SW480 (cell line): ENCODE results near the gene SCAPER.
"Not testable (repeated sequence)": the region's sequence is repeated elsewhere in the genome, so short reads cannot be mapped to it uniquely, and the experiment has no call there.

Experiments used
- DNase-seq: peaks from one replicate; pipeline ENCODE4 v3.0.0-alpha.2; 2016; ENCODE audit warnings: low spot score

Gene SCAPER

GRCh38 chr15:76772776-76773175 is 132.4 kb downstream of the SCAPER start:
- DNase-seq = no peak

- DNase-seq = no peak
These were observed 141.1 kb downstream of the SCAPER start for GRCh38 chr15:76764004-76764403.

GRCh38 chr15:76763554-76763953 is 141.6 kb downstream of the SCAPER start:
- DNase-seq = no peak

- DNase-seq = no peak
These were observed 148.8 kb downstream of the SCAPER start for GRCh38 chr15:76756381-76756780.

GRCh38 chr15:76753771-76754170 is 151.4 kb downstream of the SCAPER start:
- no peak for DNase-seq

GRCh38 chr15:76753131-76753530 is 152.0 kb downstream of the SCAPER start:
- DNase-seq = no peak

GRCh38 chr15:76752549-76752948 is 152.6 kb downstream of the SCAPER start:
- DNase-seq = no peak

GRCh38 chr15:76737573-76737972 is 167.6 kb downstream of the SCAPER start:
- no peak for DNase-seq

GRCh38 chr15:76732321-76732720 is 172.8 kb downstream of the SCAPER start:
- DNase-seq = not testable (repeated sequence)

GRCh38 chr15:76730262-76730661 is 174.9 kb downstream of the SCAPER start:
- DNase-seq = no peak

GRCh38 chr15:76718863-76719262 is 186.3 kb downstream of the SCAPER start:
- no peak for DNase-seq

GRCh38 chr15:76714950-76715349 is 190.2 kb downstream of the SCAPER start:
- no peak for DNase-seq

- peak; percentile 36 for DNase-seq
These were observed 193.8 kb downstream of the SCAPER start for GRCh38 chr15:76711351-76711827.

- DNase-seq = not testable (repeated sequence)
These were observed 201.1 kb downstream of the SCAPER start for GRCh38 chr15:76704032-76704431.

- DNase-seq = no peak
These were observed 208.3 kb downstream of the SCAPER start for GRCh38 chr15:76696840-76697239.

GRCh38 chr15:76692546-76692945 is 212.6 kb downstream of the SCAPER start:
- DNase-seq = not testable (repeated sequence)

GRCh38 chr15:76687592-76687991 is 217.5 kb downstream of the SCAPER start:
- DNase-seq = not testable (repeated sequence)

GRCh38 chr15:76684002-76684401 is 221.1 kb downstream of the SCAPER start:
- no peak for DNase-seq

- DNase-seq = no peak
These were observed 222.3 kb downstream of the SCAPER start for GRCh38 chr15:76682833-76683232.

- DNase-seq = no peak
These were observed 222.9 kb downstream of the SCAPER start for GRCh38 chr15:76682259-76682658.

- DNase-seq = no peak
These were observed 226.4 kb downstream of the SCAPER start for GRCh38 chr15:76678766-76679165.

GRCh38 chr15:76674883-76675282 is 230.3 kb downstream of the SCAPER start:
- no peak for DNase-seq

GRCh38 chr15:76669521-76670207 is 235.5 kb downstream of the SCAPER start:
- DNase-seq = no peak

- no peak for DNase-seq
These were observed 236.2 kb downstream of the SCAPER start for GRCh38 chr15:76668900-76669299.
